Fibroblast of the aortic adventitia (primary cell): ENCODE measurements around the gene ZFPM1. TPM values are rescaled to one million over a fixed set of nuclear protein-coding genes. Genes with fewer than 3 reads are reported as not detected.
"Not testable (repeated sequence)": the region's sequence is repeated elsewhere in the genome, so short reads cannot be mapped to it uniquely, and the experiment has no call there.

Experiments
- DNase-seq: peaks from one replicate; pipeline ENCODE4 v3.0.0-alpha.2; 2010; ENCODE audit warnings: low read depth
- H3K4me3 ChIP-seq: 2 replicates; pipeline ENCODE4 v1.5.1; 2011; ENCODE audit warnings: low read depth, mild to moderate bottlenecking, control low read depth, low read length, moderate library complexity
- CTCF ChIP-seq: IDR thresholded peaks from 2 replicates; pipeline ENCODE4 v1.5.1; 2011; ENCODE audit warnings: mild to moderate bottlenecking, low read length, control low read depth, inconsistent platforms; ENCODE audit not compliant: insufficient read depth
- total RNA-seq: library from RNA; depleted of rRNA; stranded (reverse); fragments of >200 nt; gene quantifications from 2 replicates; pipeline ENCODE4 v1.2.3, GENCODE V29; 2012; ENCODE audit warnings: low replicate concordance

The ZFPM1 gene
- total RNA-seq, 1 donor, result 4.2 TPM

GRCh38 chr16:88466175-88466862 lies 13.2 kb downstream of the ZFPM1 start:
- no peak for TF ChIP-seq CTCF
- no peak for DNase-seq
- no peak overlapping the region for H3K4me3 ChIP-seq

GRCh38 chr16:88466949-88467348 lies 13.9 kb downstream of the ZFPM1 start:
- DNase-seq, result no peak
- H3K4me3 ChIP-seq, result no peak overlapping the region
- TF ChIP-seq CTCF, result no peak

- no peak for TF ChIP-seq CTCF
- H3K4me3 ChIP-seq, result no peak overlapping the region
- no peak for DNase-seq
These were observed 14.5 kb downstream of the ZFPM1 start for GRCh38 chr16:88467541-88467944.

GRCh38 chr16:88468275-88469129 lies 15.4 kb downstream of the ZFPM1 start:
- TF ChIP-seq CTCF, result no peak
- DNase-seq, result peak; percentile 46
- H3K4me3 ChIP-seq, result no peak overlapping the region

GRCh38 chr16:88469615-88470395 lies 16.7 kb downstream of the ZFPM1 start:
- no peak overlapping the region for H3K4me3 ChIP-seq
- DNase-seq, result no peak
- no peak for TF ChIP-seq CTCF

- DNase-seq, H3K4me3 ChIP-seq: not testable (repeated sequence)
These were observed 17.3 kb downstream of the ZFPM1 start for GRCh38 chr16:88470396-88470680.

GRCh38 chr16:88470696-88471095 lies 17.6 kb downstream of the ZFPM1 start:
- not testable (repeated sequence) for H3K4me3 ChIP-seq, DNase-seq
